GM21528 (cell line): ENCODE measurements around the gene KIFBP.
"Not testable (repeated sequence)": the region's sequence is repeated elsewhere in the genome, so short reads cannot be mapped to it uniquely, and the experiment has no call there.

Source experiments
- ATAC-seq: cut with Tn5 transposase; IDR thresholded peaks from one replicate; pipeline ENCODE4 v1.9.1; 2021; ENCODE audit warnings: mild to moderate bottlenecking, moderate library complexity; ENCODE audit not compliant: unreplicated experiment, low FRiP score

The KIFBP gene

DNA sequence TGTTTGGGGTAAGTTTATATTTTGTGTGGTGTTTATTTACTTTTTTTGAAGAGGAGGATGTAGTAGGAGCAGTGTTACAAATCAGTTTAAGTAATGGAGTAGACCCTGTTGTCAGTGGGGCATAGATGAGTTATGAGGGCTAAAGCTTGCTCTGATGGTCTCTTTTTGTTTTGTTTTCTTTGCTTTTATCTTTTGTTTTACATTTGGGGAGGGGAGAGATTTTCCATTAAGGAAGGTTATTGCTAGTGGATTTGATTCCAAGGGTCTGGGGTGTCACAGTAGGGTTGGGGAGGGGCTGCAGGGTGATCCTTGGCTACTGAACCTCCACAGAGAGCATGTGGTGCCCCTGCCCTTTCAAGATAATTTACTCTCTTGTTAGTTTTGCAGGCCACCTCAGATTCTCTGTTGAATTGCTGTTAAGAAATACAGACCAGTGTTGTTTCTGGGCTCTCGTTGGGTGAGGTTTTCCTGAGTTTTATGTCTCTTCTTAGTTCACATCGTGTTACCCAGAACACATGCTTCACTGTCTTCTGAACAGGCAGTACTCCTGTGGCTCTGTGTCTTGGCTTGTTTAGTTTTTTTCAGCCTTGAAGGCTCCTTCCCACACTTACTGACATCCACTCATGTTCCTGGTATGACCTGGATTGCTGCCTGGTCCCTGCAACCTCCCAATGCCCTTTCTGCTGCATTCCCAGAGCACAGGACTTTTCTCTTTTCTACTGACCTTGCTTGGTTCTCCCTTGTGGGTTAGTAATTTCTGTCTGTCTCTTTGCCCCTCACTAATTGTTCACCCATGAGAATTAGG, 4.2 kb downstream of the KIFBP start:
- no peak for ATAC-seq

DNA sequence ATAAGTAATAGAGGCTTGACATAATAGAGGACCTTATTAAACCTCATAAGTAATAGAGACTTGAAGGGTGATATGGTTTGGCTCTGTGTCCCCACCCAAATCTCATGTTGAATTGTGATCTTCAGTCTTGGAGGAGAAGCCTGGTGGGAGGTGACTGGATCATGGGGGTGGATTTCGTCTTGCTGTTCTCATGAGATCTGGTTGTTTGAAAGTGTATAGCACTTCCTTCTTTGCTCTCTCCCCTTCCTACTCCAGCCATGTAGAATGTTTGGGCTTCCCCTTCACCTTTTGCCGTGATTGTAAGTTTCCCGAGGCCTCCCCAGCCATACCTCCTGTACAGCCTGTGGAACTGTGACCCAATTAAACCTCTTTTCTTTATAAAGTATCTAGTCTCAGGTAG, 8.6 kb downstream of the KIFBP start:
- peak; percentile 31 for ATAC-seq

DNA sequence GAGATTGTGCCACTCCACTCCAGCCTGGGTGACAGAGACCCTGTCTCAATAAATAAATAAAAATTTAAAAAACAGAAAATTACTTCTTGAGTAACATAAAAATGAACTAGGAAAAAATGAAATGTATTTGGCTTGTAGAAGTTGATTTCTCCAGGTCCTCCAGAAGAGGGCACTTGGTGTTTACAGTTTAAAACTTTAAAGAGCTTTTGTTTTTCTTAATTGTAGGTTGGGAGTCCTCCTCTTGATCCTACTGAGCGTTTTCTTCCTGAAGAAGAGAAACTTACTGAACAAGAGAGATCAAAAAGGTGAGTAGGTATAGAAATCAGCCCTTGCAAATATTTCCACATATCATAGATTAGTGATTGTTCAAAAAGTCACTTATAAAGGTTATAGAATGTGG, 16.2 kb downstream of the KIFBP start:
- no peak for ATAC-seq

DNA sequence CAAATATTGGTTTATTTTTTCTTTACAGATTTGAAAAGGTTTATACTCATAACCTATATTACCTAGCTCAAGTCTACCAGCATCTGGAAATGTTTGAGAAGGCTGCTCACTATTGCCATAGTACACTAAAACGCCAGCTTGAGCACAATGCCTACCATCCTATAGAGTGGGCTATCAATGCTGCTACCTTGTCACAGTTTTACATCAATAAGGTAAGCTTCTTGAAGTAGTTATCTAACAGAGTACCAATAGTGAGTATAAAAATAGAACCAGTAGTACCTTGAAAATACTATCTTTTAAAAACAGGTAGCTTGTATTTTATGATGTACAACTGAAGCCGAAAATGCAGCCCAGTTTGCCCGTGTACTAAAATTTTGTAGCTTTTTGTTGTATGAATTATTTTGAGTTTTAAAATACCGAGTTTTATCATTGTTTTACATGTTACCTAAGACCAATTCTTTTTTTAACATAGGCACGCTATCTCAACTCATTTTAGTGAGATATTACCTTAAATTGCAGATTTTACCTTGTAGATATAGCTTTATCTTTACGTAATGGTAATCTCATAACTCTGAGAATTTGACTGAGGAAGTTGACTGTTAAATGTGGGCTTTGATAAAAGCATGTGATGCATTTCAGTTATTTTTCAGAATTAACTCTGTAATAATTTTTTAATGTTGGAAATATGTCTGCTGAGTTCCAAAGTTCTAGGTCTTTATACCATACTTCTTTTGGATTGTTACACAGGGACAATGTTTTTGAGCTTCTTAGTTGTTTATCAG, 17.3 kb downstream of the KIFBP start:
- ATAC-seq, result no peak

DNA sequence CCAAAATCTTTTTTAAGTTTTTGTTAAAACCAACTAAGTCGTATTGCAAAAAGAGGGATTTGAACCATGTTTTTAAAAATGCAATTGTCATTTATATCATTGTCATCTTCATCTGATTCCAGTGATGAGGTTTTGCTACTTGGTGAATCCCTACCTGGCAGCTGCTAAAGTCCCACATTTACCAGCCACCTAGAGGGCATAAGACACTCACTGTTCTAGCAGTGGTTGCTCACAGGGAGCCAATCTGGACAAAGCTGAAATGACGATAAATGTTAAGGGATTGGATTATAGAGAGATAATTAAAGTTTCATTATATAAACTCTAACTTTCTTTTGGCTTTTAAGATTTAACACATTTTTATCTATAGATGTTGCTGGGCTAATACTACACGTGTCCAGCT, 18.7 kb downstream of the KIFBP start:
- no peak for ATAC-seq

DNA sequence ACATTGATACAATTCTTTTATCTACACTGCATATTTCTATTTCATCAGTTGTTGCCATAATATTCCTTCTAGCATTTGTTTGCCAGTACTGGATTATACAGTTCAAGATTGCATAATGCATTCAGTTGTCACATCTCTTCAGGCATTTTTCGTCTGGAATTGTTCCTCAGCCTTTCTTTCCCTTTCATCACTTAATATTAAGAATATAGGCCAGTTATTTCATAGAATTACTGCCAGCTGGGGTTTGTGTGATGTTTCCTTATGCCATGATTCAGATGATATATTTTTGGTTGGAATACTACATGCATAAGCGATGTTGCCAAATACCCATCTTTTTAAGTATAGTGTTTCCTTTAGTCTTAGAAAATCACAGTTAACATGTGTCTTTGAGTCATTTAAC, 20.8 kb downstream of the KIFBP start:
- ATAC-seq, result no peak

DNA sequence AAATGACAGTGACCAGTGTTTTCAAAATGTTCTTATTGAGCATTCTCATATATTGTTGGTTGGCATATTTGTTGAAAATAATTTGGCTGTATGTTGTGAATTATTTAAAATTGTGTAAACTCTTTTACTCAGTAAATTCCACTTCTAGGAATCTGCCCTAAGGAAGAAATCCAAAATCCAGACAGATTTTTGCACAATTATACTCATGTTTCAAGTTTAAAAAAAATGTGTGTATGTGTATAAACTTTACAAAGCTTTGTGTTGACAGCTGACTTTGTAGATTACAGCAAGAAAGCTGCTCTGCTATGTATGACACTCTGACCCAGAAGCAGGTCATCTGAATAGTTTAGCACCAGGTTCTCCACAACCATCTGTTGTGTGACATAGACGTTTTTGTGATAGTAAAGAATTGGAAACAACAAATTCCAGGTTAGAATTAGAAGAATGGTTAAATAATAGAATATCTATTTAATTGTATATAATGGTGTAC, 21.6 kb downstream of the KIFBP start:
- ATAC-seq, result no peak

DNA sequence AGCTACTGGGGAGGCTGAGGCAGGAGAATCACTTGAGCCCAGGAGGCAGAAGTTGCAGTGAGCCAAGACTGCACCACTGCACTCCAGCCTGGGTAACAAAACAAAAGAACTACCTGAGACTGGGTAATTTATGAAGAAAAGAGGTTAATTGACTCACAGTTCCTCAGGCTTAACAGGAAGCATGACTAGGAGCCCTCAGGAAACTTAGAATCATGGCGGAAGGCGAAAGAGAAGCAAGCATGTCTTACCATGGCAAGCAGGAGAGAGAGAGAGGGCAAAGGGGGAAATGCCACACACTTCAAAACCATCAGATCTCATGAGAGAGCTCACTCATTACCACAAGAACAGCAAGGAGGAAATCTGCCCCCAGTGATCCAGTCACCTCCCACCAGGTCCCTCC, 24.2 kb downstream of the KIFBP start:
- not testable (repeated sequence) for ATAC-seq

DNA sequence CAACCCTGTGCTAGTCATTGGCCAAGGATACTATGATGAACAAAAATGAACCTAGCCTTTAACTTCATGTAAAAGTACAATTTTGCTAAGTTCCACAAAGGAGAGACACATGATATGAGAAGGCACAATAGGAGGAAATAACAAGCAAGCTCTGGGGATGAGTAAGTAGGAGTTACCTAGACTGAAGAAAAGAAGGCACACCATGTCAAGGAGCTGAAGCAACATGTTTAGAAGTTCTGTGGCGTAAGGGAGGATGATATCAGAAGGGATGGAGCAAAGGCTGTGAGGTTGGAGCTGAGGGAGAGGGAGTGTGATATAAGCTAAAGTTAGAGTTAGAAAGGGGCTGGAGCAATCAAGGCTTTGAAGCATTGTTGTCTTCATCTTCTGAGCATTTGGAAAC, 25.6 kb downstream of the KIFBP start:
- ATAC-seq, result no peak

DNA sequence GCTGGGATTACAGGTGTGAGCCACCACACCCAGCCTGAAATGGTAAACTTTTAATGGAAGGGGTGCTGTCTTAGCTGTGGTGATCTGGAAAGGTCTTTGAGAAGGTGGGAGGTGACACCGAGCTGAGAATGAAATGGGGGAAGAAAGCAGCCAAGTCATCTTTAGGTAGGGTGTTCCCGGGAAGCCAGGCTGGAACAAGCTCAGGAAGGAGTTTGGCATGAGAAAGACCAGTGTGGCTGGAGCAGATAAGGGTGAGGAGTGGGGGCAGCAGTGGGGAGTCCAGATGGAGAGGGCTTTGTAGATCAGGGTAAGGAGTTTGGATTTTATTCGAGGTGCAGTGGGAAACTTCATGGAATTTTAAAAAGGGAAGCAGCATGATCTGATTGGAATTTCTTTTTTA, 30.0 kb downstream of the KIFBP start:
- no peak for ATAC-seq

DNA sequence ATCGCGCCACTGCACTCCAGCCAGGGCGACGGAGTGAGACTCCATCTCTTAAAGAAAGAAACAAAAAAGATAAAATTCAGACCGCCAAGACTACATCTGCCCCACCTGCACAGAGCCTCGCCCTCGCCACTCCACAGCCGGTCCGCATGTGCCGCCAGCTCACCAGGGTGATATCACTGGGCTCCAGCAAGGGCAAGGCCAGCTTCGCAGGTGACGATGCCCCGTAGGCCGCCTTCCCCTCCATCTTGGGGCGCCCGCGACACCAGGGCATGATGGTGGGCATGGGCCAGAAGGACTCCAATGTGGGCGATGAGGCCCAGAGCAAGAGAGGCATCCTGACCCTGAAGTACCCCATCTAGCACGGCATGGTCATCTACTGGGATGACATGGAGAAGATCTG, 34.0 kb downstream of the KIFBP start:
- no peak for ATAC-seq

DNA sequence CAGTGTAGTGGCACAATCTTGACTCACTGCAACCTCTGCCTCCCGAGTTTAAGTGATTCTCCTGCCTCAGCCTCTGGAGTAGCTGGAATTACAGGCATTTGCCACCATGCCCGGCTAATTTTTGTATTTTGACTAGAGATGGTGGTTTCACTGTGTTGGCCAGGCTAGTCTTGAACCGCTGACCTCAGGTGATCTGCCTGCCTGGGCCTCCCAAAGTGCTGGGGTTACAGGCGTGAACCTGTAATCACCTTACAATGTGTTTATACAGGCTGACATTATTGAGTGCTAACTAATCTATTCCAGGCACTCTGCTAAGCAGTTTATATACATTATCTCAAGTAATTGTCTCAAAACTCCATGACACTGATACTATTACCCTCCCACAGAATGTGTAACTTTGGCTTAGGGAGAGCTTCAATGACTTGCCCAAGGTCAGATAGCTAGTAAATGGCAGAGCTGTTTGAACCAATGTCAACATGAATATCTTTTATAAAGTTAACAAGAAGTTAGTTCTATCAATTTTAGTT, 36.8 kb downstream of the KIFBP start:
- no peak for ATAC-seq

DNA sequence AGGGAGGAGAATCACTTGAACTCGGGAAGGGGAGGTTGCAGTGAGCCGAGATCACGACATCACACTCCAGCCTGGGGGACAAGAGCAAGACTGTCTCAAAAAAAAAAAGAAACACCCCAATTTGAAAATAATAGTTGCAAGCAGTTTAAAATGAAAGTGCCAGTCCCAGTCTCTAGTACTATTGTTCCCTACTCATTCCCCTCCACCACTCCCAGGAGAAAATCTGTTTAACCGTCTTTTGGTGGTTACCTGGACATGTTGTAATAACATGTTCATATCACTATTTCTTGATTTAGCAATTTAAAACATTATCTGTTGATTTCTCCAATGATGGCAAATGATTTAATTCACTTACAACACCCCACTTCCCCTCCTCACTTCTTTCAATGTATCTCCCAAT, 44.7 kb downstream of the KIFBP start:
- no peak for ATAC-seq

DNA sequence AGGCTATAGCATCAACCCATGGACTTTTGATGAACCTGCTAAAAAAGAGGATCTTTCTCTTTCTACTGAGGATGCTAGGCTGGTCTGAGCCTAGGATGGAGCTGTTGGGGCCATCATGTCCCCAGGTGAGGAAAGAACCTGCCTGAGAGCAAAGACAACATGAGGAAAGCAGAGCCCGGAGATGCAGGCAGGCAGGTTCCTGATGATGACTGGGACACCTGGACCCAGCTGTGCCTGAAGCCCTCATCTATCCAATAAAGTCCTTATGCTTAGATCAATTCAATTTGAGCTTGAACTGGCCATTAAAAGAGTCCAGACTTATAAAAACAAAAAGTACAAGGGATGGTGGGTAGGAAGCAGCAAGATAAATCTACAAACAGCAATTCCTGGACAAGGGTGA, 48.9 kb downstream of the KIFBP start:
- no peak for ATAC-seq

DNA sequence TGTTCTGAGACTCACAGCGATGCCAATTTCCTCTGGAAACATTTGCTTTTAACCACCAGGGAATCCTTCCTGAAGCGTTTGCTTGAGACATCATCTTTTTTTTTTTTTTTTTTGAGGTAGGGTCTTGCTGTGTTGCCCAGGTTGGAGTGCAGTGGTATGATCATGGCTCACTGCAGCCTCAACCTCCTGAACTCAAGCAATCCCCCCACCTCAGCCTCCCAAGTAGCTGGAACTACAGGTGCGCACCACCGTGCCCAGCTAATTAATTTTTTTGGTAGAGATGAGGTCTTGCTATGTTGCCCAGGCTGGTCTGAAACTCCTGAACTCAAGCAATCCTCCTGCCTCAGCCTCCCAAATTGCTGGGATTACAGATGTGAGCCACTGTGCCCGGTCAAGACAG, 52.3 kb downstream of the KIFBP start:
- not testable (repeated sequence) for ATAC-seq

DNA sequence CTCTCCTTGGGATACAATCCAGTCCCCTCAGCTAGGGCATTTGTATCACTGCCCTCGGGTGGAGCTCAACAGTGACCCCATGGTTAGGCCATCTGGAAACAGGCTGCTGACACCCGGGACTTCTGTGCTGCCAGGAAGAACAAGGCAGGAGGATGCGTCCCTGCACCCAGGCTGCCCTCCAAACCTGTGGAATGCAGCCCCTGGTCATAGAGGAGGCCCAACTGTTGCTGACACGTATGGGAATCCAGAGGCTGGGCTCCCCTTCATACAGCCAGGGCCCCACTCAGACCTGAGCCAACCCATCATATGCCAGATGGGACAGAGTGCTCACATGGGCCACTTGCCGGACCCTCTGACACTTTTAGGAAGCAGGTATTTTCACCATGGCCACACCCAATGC, 53.8 kb downstream of the KIFBP start:
- ATAC-seq, result no peak

DNA sequence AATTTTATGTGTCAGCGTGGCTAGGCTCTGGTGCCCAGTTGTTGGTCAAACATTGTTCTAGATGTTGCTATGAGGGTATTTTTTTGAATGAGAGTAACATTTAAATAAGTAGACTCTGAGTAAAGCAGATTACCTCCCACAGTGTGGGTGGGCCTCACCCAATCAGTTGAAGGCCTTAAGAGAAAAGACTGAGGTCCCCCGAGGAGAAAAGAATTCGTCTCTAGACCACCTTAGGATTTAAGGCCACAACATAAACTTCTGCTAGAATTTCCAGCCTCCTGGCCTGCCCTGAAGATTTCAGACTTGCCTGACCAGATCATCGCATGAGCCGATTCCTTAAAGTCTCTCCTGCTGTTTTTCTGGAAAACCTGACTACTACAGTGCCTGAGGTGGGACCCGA, 54.2 kb downstream of the KIFBP start:
- ATAC-seq, result no peak

DNA sequence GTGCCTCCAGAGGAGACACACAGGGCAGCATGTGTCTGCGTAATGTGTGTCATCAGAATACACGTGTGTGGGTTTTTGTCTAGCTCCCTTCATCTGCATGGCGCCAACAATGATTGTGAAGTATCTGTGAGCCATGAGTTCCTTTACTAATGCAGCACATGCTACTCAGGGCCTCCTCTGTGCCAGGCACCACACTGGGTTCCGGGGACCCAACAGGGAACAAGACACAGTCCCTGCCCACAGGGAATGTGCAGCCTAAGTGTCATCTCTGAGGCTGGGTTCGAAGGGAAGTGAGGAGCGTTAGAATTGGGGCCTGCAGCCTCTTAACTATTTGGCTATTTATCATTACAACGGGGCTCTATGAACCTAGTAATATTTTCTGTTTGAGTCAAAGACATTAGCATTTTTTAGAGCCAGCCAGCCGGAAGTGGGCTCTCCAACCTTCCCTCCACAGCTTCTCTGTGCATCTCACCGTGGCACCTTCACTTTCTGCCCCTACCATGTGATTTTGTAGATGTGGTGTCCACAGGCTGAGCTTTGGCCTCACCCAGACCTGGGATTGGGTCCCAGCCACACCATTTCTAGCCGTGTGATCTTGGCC, 55.4 kb downstream of the KIFBP start:
- peak; percentile 42 for ATAC-seq

DNA sequence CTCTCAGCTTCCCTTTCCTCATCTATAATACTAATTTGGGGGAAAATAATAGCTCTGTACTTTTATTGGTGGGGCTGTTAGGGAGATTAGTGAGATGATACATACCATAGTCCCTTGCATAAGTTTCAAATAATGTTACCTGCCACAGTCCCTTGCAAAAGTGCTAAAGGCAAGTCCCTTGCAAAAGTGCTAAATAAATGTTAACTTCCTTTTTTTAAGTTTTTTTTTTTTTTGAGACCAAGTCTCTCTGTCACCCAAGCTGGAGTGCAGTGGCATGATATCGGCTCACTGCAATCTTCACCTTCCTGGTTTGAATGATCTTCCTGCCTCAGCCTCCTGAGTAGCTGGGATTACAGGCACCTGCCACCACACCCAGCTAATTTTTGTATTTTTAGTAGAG, 55.9 kb downstream of the KIFBP start:
- ATAC-seq, result peak; percentile 1

DNA sequence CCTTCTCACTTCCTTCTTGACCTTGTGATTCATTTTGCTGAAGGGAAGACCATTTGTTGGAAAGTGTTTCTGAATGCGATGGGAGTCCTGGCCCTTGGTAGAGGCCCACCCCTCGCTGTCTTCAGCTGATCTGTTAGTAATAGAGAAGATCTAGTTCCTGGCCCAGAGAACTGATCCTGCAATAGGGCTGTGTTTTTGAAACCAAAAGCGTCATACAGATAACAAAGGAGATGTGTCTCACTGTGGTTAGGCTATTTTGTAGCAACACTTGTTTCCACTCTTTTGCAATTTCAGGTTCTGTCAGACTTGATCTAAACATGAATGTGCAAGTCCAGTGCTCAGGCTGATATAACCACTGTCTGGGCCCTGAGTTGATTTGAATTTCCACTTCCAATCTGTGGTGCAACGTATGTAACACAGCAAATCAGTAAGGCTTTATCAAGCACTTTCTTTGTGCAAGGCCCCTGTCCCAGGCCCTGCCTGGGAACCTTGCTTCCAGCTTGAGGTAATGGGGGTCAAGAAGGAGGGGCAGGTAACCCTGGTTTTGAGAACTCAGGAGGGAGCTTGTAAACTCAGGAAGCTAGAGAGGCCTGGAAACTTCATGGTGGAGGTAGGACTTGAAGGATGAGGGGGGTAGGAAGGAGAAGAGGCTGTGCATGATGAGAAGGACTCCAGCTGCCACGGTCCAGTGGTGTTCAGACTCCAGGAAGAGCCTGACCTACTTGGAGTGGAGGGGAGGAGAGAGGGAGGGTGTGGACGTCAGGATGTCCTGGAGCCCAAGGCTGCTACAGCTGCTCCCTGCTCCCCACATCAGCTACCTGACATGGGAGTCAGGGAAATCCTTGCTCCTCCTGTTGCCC, 57.1 kb downstream of the KIFBP start:
- no peak for ATAC-seq
